Stimulated activated CD4-positive, alpha-beta T cell treated with anti-CD3 and anti-CD28 coated beads, TNF-alpha, amount 100 ng/mL, for 4 hours (primary cell): ENCODE results near the gene OTOA.
"Not testable (repeated sequence)": the region's sequence is repeated elsewhere in the genome, so short reads cannot be mapped to it uniquely, and the experiment has no call there.

Source experiments
- DNase-seq, 3 experiments: peaks; one replicate each; pipeline ENCODE4 v3.0.0-alpha.2; 2020; ENCODE audit warnings: low read depth in 3 of 3

Gene OTOA

DNA sequence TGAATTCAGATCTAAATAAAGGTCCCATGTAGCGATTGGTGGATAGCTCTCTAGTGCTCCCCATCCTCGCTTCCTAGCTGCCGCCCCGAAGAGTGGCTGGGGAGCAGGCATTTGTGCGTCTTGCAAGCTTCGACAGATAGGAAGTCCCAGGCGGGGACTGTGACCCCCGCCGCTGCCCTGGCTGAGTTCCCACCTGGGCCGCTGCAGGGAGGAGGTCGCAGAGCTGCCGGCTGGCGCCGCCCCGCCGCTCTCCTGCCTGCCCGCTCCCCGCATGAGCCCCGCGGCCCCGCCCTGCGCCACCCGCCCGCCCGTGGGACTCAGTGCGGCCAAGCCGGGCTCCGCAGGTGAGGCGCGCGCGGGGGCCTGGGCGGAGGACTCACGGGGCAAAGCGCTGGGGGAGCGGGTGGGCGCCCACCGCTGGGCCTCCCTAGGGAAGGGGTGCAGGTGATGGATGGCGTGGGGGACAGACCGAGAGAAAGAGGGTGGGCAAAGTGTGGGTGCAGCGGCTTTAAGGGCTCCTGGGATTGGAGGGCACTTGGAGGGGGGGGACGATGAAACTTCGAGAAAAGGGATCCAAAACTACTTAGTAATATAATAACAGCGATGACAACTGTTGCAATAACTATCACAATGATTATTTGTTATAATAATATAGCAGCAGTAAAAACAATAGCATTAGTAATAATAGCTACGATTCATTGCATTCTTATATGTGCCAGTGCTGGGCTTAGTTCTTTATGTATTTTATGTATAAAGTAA is at the start of gene OTOA:
Gene OTOA, plus strand, starts transcription at position 80 of the 759 bp plus-strand sequence. CDS start 14,547 bp downstream, outside the sequence.
- DNase-seq = no peak

DNA sequence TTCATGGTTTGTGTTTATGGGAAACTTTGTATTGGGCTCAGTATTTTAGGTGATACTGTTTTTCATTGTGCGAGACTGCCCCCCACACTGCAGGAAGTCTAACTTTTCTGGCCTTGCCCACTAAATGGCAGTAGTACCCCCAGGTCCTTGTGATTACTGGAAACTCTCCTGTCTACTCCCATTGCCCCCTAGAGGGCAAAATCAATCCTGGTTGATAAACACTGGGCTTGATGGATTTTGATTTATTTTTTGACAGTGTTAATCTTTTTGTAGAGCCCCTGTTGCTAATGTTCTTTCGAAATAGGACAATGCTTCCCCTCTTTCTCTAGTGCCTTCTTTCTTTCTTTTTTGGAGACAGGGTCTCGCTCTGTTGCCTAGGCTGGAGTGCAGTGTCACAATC is 48.9 kb upstream of the OTOA start:
- DNase-seq = no peak

DNA sequence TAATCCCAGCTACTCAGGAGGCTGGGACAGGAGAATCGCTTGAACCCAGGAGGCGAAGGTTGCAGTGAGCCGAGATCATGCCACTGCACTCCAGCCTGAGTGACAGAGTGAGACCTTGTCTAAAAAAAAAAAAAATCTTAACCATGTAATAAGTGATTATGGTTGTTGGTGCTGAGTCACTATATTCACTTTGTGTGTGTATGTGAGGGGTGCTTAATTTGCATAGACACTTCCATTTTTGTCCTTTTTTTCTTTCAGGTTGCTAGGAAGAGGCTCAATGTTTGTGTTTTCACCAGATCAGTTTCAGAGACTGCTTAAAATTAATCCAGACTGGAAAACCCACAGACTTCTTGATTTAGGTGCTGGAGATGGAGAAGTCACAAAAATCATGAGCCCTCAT is 46.2 kb upstream of the OTOA start:
- DNase-seq = no peak

DNA sequence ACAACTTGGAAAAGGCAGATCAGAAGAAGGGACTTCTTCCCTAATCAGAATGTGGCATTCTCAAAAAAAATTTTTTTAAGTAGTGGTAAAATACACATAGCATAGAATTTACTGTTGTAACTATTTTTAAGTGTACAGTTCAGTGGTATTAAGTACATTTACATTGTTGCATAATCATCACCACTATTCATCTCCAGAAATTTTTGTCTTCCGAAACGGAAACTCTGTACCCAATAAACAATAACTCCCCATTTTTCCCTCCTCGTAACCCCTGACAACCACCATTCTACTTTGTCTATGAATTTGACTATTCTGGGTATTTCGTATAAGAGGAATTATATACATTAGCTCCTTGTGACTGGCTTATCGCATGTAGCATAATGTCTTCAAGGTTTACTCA is 45.5 kb upstream of the OTOA start:
- no peak for DNase-seq

DNA sequence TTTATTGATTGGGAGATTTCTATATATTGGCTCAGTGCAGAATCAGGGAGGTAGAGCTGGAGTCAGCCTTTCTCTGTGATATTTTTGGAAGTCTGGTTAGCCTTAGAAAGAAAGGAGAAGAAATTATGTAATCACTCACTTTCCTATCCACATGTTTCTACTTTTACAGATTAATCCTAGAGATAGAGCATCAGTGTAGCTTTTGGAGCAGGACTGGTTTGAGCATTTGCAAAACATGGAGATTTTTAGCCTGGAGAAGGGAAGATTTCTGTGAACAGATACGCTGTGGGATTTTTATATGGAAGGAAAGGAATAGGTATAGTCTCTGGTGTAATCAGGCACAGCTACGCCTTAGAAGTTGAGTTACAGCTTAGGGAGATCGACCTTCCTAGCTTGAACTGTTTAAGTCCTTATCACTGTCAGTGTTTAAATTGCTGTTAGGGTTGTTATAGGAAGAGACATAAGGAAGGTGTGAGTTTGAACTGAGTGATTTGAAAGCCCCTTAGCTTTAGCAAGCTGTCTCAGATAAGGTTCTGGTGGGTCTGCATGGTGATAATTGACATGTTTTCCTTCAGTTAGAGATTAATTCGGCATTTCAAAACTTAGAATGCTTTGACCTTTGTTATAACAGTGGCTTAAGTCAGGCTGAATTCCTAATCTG is 43.9 kb upstream of the OTOA start:
- no peak for DNase-seq

DNA sequence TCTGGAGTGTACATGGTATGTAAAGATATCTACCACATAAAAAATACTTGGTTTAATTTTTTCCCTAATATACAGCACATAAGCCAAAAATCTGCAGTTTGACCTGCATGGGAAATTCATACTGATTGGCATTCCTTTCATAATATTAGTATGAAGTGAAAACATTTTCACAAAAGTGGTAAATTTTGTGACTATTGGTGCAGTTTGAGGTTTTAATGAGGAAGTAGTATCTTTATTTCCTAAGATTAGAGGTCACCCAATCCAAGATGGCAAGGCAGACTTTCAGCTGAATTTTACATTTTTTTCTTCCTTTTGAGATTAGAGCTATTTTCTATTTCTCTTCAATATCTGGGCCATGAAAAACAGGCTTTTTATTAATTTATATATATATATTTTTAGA is 43.2 kb upstream of the OTOA start:
- DNase-seq = no peak

DNA sequence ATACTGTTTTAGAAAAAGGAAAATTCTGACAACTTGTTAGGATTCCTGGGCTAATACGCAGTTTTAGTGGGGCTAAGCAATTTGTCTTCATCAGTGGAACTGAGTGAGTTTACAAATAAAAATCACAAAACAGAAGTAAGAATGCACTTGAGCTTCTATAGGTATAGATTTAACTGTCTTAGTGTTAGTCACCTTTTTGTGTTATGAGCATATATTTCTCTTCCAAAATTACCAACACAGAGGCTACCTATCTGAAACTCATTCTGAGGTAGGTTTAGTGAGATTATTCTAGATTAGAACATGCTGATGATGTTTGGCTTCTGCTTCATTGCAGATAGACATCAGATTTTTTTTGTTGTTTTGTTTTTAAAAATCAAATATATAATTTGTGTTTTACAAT is 41.2 kb upstream of the OTOA start:
- DNase-seq = no peak

DNA sequence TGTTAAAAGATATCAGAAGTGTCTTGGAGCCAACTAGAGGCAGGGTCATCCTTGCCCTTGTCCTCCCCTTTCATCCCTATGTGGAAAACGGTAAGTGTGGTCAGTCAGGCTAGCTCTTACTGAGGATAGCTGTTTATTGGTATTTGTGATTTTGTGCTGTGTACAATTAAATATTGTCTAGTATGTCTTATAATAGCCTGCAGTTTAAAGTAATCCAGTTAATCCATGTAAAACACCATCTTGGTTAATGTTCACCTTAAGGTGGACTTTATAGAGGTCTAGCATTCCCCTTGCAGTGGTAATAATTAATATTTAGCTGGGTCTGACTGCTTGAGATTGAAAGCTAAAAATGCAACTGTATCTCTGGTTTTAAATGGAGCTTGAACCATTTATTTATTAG is 38.7 kb upstream of the OTOA start:
- no peak for DNase-seq

DNA sequence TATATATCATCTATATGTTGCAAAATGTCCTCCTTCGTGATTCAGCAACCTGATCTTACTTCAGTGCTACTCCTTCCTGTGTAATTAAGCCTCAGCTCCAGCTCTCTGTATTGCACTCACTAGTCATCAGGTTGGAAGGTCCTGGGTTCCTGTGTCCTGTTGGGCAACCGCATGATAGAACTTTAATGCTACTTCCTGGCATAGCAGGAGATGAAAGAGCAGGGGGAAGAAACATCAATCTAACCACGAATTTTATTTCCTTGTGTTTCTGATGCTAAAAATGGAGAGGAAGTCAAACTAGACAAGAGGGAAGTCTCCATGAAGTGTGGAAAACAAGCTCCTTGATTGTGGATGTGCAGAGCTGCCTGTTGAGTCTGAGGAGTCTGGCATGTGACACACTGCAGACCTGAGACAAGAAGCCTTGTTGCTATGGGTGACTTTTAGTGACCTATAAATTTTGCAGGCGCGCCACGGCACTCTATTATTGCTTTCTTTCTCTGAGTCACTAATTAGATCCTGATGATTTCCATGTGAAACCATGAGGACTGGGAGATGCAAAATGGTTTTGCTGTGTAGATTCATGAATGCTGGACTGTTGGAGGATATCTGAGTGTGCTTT is 37.0 kb upstream of the OTOA start:
- no peak for DNase-seq

DNA sequence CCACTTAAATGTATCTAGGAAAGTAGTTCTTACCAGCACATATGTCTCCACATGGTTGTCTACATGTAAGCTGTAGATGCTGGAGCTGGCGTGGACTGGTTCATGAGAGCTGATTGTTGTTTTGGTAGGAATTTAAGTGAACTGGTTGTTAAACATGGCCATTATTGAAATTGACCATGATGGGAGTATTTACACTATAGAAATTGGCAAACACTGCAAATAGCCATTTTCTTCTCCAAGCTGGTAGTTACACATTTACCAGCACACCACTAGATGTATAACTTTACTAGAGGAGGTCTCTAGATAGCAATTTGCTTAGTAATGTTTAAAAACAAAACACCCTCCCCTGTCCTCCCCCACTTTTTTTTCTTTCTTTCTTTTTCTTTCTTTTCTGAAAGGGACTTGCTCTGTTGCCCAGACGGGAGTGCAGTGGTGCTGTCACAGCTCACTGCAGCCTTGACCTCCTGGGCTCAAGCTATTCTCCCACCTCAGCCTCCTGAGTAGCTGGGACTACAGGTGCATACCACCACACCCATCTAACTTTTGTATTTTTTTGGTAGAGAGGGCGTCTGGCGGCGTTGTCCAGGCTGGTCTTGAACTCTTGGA is 35.5 kb upstream of the OTOA start:
- DNase-seq = no peak

DNA sequence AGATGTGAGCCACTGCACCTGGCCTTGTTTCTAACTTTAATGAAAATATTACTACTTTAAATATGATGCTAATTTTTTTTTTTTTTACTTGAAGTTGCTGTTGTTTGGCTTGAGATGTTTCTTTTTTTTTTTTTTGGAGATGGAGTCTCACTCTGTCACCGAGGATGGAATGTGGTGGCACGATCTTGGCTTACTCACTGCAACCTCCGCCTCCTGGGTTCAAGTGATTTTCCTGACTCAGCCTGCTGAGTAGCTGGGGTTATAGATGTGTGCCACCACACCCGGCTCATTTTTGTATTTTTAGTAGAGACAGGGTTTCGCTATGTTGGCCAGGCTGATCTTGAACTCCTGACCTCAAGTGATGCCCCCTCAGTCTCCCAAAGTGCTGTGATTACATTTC is 35.0 kb upstream of the OTOA start:
- DNase-seq = no peak

DNA sequence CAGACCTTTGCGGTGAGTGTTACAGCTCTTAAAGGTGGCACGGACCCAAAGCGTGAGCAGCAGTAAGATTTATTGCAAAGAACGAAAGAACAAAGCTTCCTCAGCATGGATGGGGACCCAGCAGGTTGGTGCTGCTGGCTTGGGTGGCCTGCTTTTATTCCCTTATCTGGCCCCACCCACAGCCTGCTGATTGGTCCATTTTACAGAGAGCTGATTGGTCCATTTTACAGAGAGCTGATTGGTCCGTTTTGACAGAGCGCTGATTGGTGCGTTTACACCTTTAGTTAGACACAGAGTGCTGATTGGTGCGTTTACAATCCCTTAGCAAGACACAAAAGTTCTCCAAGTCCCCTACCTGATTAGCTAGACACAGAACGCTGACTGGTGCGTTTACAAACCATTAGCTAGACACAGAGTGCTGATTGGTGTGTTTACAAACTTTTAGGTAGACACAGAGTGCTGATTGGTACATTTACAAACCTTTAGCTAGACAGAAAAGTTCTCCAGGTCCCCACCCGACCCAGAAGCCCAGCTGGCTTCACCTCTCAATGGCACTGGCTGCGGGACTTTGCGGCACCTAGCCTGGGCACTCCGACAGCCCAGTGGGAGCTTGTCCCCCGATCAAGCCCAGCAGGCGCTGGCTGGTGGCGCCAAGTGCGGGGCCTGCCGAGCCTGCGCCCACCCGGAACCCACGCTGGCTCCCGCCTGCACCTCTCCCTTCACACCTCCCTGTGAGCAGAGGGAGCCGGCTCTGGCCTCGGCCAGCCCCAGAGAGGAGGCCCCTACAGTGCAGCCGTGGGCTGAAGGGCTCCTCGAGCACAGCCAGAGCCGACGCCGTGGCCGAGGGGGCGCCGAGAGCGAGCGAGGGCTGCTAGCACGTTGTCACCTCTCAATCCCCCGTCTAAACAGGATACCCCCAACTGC is 33.9 kb upstream of the OTOA start:
- DNase-seq = not testable (repeated sequence)

DNA sequence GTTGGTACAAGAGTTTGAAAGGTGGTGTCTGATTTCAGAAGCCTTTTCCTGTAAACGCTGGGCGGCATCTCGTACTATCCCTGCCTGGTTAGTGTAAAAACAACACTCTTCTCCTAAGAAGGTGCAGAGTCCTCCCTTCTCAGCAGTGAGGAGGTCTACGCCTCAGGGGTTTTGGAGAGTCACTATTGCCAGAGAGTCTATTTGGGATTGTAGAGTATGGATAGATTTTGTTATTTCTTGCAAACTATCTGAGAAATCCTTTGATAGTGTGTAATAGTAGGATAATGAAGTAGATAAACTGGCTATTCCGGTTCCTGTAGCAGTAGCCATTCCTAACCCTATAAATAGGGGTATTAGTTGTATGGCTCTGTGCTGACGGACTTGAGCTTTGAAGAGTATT is 32.9 kb upstream of the OTOA start:
- not testable (repeated sequence) for DNase-seq

DNA sequence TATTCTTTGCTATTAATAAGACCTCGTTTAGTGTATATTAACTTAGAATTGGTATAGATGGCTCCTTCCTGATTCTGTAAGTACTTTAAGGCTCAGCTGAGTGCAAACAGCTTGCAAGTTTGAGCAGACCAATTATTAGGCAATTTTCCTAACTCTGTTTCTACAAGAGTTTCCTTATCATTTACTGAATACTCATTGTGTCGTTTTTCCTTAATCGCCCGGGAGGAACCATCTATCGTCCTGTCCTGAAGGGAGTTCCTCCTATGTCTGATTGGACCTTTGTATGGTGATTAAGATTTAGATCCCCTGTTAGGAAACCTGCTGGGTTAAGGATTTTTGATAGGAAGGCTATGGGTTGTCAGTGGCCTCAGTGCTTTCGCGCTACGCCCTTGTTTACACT is 32.4 kb upstream of the OTOA start:
- not testable (repeated sequence) for DNase-seq

DNA sequence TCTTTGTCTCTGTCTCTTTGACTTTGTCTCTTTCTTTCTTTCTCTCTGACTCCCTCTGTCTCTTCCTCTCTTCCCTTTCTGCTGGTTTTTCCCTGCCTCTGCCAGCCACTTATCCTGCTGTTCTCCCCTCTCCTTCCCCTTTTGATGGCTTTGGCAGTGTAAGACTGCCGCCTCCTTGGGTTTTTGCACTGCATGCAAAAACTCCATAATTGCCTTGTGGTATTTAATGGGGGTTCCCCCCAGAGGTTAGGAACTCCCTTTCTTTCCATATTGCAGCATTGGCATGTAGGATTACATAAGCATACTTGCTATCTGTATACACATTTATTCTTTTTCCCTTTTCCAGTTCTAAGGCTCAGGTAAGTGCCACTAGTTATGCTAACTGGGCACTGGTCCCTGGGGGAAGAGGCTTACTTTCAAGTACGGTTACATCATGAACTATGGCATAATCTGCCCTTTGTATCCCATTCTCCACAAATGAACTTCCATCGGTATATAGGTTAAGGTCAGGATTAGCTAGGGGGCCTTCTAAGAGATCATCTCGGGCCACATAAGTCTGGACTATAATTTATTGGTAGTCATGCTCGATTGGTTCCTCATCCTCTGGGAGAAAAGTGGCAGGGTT is 31.7 kb upstream of the OTOA start:
- not testable (repeated sequence) for DNase-seq

DNA sequence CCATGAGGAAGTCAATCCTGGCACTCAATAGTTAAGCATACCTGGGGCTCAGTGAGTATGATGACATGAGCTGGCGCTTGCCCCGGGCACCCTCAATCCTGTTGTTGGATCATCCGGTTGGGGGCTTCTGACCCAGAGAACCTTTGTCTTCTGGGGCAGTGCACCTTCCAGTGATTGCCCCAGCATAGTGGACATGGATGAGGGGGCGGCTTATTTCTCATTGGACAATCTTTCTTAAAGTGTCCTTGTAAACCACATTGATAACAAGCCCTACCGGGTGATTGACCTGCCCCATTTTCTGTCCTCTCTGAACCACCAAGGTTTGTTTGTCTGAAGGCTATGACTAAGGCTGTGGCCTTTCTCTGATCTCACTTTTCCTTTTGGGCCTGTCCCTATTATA is 29.6 kb upstream of the OTOA start:
- DNase-seq = no peak

DNA sequence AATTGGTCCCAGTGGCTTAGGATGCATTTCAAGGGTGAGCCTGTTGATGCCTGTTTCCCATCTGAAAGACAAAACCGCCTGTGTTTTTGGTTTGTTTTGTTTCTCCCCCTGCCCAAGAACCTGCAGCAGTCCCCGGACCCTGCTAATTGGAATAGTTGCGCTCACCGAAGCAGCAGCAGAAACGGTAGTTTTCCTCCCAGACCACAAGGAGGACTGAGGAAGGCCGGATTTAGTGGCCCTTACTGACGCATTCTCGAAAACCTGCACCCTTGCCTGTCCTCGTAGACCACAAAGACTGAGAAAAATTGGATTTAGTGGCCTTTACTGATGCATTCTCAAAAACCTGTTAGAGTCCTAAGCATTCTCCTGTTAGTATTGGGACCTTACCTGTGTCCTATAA is 28.1 kb upstream of the OTOA start:
- DNase-seq = not testable (repeated sequence)

DNA sequence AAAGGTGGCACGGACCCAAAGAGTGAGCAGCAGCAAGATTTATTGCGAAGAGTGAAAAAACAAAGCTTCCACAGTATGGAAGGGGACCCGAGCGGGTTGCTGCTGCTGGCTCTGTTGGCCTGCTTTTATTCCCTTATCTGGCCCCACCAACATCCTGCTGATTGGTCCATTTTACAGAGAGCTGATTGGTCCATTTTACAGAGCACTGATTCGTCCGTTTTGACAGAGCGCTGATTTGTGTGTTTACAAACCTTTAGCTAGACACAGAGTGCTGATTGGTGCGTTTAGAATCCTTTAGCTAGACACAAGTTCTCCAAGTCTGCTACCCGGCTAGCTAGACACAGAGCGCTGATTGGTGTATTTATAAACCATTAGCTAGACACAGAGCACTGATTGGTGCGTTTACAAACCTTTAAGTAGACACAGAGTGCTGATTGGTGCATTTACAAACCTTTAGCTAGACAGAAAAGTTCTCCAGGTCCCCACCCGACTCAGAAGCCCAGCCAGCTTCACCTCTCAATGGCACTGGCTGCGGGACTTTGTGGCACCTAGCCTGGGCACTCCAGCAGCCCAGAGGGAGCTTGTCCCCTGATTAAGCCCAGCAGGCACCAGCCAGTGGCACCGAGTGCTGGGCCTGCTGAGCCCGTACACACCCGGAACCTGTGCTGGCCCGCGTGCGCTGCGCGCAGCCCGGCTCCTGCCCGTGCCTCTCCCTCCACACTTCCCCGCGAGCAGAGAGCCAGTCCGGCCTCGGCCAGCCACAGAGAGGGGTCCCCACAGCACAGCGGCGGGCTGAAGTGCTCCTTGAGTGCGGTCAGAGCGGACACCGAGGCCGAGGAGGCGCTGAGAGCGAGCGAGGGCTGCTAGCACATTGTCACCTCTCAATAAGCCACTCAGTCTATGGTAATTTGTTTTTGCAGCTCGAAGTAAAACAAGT is 26.5 kb upstream of the OTOA start:
- no peak for DNase-seq

DNA sequence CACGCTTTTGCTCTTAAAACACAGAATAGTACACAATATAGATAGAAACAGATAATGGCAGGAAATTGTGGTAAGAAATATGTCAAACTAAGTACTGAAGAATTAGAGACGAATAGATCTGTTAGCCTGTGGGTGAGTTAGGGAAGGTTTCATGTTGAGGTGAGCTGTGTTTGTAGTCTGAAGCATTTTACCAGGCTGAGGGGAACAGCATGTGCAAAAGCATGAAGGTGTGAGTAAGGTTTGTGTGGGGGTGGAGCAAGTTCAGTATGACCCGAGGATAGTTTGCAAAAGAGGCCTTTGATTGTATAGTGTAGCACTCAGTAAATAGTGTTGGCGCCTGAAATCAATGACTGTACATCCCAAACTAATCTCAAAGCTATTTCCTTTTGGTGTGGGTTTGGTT is 25.2 kb upstream of the OTOA start:
- no peak for DNase-seq

DNA sequence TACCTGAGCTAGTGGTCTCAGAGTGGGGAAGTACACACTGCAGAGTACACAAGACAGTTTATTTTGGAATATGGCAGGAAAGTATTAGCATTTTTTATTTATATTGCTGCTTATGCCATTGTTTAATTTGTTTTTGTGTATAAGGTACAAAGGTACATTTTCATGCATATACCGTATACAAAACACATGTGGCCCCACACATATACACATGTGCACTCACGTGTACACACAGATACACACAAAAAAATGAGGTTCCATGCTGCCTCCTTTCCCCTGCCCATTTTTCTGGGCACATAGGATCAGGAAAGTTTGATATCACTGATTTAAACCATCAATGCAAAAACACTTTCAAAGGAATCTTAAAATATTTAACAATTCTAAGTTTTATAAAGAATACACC is 24.3 kb upstream of the OTOA start:
- DNase-seq = no peak
